Astrocyte (in vitro differentiated cells and primary cell): Measurements from ENCODE around the gene LTB. TPM values are rescaled to one million over a fixed set of nuclear protein-coding genes. Genes with fewer than 3 reads are reported as not detected.

Experiments used
- DNase-seq: peaks from one replicate; pipeline ENCODE4 v3.0.0-alpha.2; 2010; ENCODE audit warnings: low read depth
- FAIRE-seq: peaks from 2 replicates; lab custom pipeline; 2011; peaks lifted over from hg19 to GRCh38; lab: Jason Lieb, UNC
- H2AFZ ChIP-seq: 2 replicates; pipeline ENCODE4 v1.6.0; 2012; ENCODE audit warnings: low read depth, low read length, inconsistent platforms
- H3K27ac ChIP-seq: 2 replicates; pipeline ENCODE4 v1.5.1; 2011; ENCODE audit warnings: low read depth, low read length, inconsistent platforms
- H3K27me3 ChIP-seq: 2 replicates; pipeline ENCODE4 v1.6.0; 2011; ENCODE audit warnings: low read length, inconsistent platforms; ENCODE audit not compliant: insufficient read depth
- H3K36me3 ChIP-seq: 2 replicates; pipeline ENCODE4 v1.5.1; 2011; ENCODE audit warnings: low read length, inconsistent platforms; ENCODE audit not compliant: insufficient read depth
- H3K4me1 ChIP-seq: 2 replicates; pipeline ENCODE4 v1.5.1; 2011; ENCODE audit warnings: low read length, inconsistent platforms; ENCODE audit not compliant: insufficient read depth
- H3K4me2 ChIP-seq: 2 replicates; pipeline ENCODE4 v1.6.0; 2012; ENCODE audit warnings: low read length, inconsistent platforms
- H3K4me3 ChIP-seq: 2 replicates; pipeline ENCODE4 v1.5.1; 2011; ENCODE audit warnings: low read depth, mild to moderate bottlenecking, low read length, inconsistent platforms; ENCODE audit not compliant: insufficient read depth
- H3K79me2 ChIP-seq: 2 replicates; pipeline ENCODE4 v1.6.0; 2012; ENCODE audit warnings: mild to moderate bottlenecking, low read length, inconsistent platforms; ENCODE audit not compliant: insufficient read depth
- H3K9ac ChIP-seq: 2 replicates; pipeline ENCODE4 v1.6.0; 2012; ENCODE audit warnings: mild to moderate bottlenecking, low read length, inconsistent platforms
- H3K9me3 ChIP-seq: 2 replicates; pipeline ENCODE4 v1.5.1; 2012; ENCODE audit warnings: low read depth, mild to moderate bottlenecking, low read length, inconsistent platforms; ENCODE audit not compliant: insufficient read depth
- H4K20me1 ChIP-seq: 2 replicates; pipeline ENCODE4 v1.6.0; 2012; ENCODE audit warnings: low read length, inconsistent platforms; ENCODE audit not compliant: insufficient read depth
- H3K27ac Mint-ChIP-seq: one replicate; pipeline ENCODE4 v1.8.0; 2021; ENCODE audit warnings: mild to moderate bottlenecking, mixed read lengths; ENCODE audit not compliant: unreplicated experiment
- H3K27me3 Mint-ChIP-seq: one replicate; pipeline ENCODE4 v1.8.0; 2021; ENCODE audit warnings: low read depth, mixed read lengths; ENCODE audit not compliant: unreplicated experiment
- H3K36me3 Mint-ChIP-seq: one replicate; pipeline ENCODE4 v1.8.0; 2021; ENCODE audit warnings: low read depth, mixed read lengths; ENCODE audit not compliant: unreplicated experiment
- H3K4me1 Mint-ChIP-seq: one replicate; pipeline ENCODE4 v1.8.0; 2021; ENCODE audit warnings: low read depth, mixed read lengths; ENCODE audit not compliant: unreplicated experiment
- H3K4me3 Mint-ChIP-seq: one replicate; pipeline ENCODE4 v1.8.0; 2021; ENCODE audit warnings: mild to moderate bottlenecking, moderate library complexity, mixed read lengths; ENCODE audit not compliant: unreplicated experiment
- H3K9me3 Mint-ChIP-seq: one replicate; pipeline ENCODE4 v1.8.0; 2021; ENCODE audit warnings: mild to moderate bottlenecking, mixed read lengths; ENCODE audit not compliant: unreplicated experiment
- EZH2 ChIP-seq: IDR thresholded peaks from 2 replicates; pipeline ENCODE4 v1.6.1; 2012; ENCODE audit warnings: mild to moderate bottlenecking, low read length, inconsistent platforms; ENCODE audit not compliant: insufficient read depth
- total RNA-seq: library from RNA; stranded (reverse); gene quantifications from 2 replicates; pipeline ENCODE4 v1.2.1, GENCODE V29; 2021
- TF ChIP-seq, protein P1 (sequence below): IDR thresholded peaks from 2 replicates; pipeline ENCODE4 v1.5.1; 2011; ENCODE audit warnings: low read depth, mild to moderate bottlenecking, inconsistent platforms, low read length, moderate library complexity; ENCODE audit not compliant: insufficient read depth

The LTB gene
- total RNA-seq, 1 donor from 2014 or later = 0.52 TPM

DNA sequence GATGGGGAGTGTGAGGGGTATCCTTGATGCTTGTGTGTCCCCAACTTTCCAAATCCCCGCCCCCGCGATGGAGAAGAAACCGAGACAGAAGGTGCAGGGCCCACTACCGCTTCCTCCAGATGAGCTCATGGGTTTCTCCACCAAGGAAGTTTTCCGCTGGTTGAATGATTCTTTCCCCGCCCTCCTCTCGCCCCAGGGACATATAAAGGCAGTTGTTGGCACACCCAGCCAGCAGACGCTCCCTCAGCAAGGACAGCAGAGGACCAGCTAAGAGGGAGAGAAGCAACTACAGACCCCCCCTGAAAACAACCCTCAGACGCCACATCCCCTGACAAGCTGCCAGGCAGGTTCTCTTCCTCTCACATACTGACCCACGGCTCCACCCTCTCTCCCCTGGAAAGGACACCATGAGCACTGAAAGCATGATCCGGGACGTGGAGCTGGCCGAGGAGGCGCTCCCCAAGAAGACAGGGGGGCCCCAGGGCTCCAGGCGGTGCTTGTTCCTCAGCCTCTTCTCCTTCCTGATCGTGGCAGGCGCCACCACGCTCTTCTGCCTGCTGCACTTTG is 6.8 kb downstream of the LTB start, which contains the start of gene TNF:
TSS of gene TNF (plus strand) at position 231 of the 567 bp plus-strand sequence. CDS start at position 408, 177 bp downstream.
- no peaks in the 10 kb centered on the region for H4K20me1 ChIP-seq
- FAIRE-seq (no peak), DNase-seq (no peak)
- peaks cover 3% of the 10 kb centered on the region for H3K27me3 ChIP-seq
- Mint-ChIP-seq H3K4me1 (peaks cover 12% of the 10 kb centered on the region), H3K4me3 (peak within 1 kb of the TSS; percentile 40), H3K27me3 (peaks cover 27% of the 10 kb centered on the region), H3K27ac (no peak within 1 kb of the TSS), H3K36me3 (no peaks in the 10 kb centered on the region), H3K9me3 (no peaks in the 10 kb centered on the region)
- no peak within 1 kb of the TSS for H3K27ac ChIP-seq
- no peak within 1 kb of the TSS for H3K4me2 ChIP-seq
- TF ChIP-seq EZH2 = no peak
- TF ChIP-seq, protein P1, sequence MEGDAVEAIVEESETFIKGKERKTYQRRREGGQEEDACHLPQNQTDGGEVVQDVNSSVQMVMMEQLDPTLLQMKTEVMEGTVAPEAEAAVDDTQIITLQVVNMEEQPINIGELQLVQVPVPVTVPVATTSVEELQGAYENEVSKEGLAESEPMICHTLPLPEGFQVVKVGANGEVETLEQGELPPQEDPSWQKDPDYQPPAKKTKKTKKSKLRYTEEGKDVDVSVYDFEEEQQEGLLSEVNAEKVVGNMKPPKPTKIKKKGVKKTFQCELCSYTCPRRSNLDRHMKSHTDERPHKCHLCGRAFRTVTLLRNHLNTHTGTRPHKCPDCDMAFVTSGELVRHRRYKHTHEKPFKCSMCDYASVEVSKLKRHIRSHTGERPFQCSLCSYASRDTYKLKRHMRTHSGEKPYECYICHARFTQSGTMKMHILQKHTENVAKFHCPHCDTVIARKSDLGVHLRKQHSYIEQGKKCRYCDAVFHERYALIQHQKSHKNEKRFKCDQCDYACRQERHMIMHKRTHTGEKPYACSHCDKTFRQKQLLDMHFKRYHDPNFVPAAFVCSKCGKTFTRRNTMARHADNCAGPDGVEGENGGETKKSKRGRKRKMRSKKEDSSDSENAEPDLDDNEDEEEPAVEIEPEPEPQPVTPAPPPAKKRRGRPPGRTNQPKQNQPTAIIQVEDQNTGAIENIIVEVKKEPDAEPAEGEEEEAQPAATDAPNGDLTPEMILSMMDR = no peak
- no peaks in the 10 kb centered on the region for H3K9me3 ChIP-seq
- H2AFZ ChIP-seq = no peak within 1 kb of the TSS
- H3K36me3 ChIP-seq = no peaks in the 10 kb centered on the region
- peaks cover 1% of the 10 kb centered on the region for H3K4me1 ChIP-seq
- H3K4me3 ChIP-seq = no peak within 1 kb of the TSS
- H3K9ac ChIP-seq = no peak within 1 kb of the TSS
- no peaks in the 10 kb centered on the region for H3K79me2 ChIP-seq

DNA sequence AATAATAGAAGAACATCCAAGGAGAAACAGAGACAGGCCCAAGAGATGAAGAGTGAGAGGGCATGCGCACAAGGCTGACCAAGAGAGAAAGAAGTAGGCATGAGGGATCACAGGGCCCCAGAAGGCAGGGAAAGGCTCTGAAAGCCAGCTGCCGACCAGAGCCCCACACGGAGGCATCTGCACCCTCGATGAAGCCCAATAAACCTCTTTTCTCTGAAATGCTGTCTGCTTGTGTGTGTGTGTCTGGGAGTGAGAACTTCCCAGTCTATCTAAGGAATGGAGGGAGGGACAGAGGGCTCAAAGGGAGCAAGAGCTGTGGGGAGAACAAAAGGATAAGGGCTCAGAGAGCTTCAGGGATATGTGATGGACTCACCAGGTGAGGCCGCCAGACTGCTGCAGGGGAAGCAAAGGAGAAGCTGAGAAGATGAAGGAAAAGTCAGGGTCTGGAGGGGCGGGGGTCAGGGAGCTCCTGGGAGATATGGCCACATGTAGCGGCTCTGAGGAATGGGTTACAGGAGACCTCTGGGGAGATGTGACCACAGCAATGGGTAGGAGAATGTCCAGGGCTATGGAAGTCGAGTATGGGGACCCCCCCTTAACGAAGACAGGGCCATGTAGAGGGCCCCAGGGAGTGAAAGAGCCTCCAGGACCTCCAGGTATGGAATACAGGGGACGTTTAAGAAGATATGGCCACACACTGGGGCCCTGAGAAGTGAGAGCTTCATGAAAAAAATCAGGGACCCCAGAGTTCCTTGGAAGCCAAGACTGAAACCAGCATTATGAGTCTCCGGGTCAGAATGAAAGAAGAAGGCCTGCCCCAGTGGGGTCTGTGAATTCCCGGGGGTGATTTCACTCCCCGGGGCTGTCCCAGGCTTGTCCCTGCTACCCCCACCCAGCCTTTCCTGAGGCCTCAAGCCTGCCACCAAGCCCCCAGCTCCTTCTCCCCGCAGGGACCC is 7.8 kb downstream of the LTB start:
- no peaks in the 10 kb centered on the region for H4K20me1 ChIP-seq
- DNase-seq = no peak
- no peak overlapping the region for H3K4me2 ChIP-seq
- no peak for FAIRE-seq
- no peak for TF ChIP-seq EZH2
- TF ChIP-seq, protein P1 = no peak
- H3K4me3 ChIP-seq = no peak overlapping the region
- no peaks in the 10 kb centered on the region for H3K36me3 ChIP-seq
- H3K9ac ChIP-seq = no peak overlapping the region
- H3K79me2 ChIP-seq = no peaks in the 10 kb centered on the region
- no peaks in the 10 kb centered on the region for H3K9me3 Mint-ChIP-seq
- no peak overlapping the region for H3K4me3 Mint-ChIP-seq
- H3K36me3 Mint-ChIP-seq = no peaks in the 10 kb centered on the region
- peaks cover 12% of the 10 kb centered on the region for H3K4me1 Mint-ChIP-seq
- no peak overlapping the region for H3K27ac Mint-ChIP-seq
- H3K27me3 Mint-ChIP-seq = peaks cover 27% of the 10 kb centered on the region
- no peaks in the 10 kb centered on the region for H3K4me1 ChIP-seq
- peaks cover 3% of the 10 kb centered on the region for H3K27me3 ChIP-seq
- no peak overlapping the region for H2AFZ ChIP-seq
- no peak overlapping the region for H3K27ac ChIP-seq
- no peaks in the 10 kb centered on the region for H3K9me3 ChIP-seq
